ENCODE results near the gene FBRSL1.

GRCh38 chr12:132448463-132448820 lies 41.5 kb upstream of the FBRSL1 start:
- TF ChIP-seq POLR2AphosphoS5 (IDR thresholded peaks at IDR 0.05; ENCODE audit: insufficient read depth, low read depth, low read length) (no peak), POLR2A (IDR thresholded peaks at IDR 0.05; ENCODE audit: low read depth, low read length) (no peak), MYC (IDR thresholded peaks at IDR 0.05; ENCODE audit: low read depth, low read length) (no peak), EZH2 (IDR thresholded peaks at IDR 0.05; ENCODE audit: borderline replicate concordance, low read depth, low read length, severe bottlenecking) (no peak), JUN (IDR thresholded peaks at IDR 0.05; ENCODE audit: borderline replicate concordance, insufficient read depth, insufficient read length, low read depth) (no peak), FOS (IDR thresholded peaks at IDR 0.05; ENCODE audit: borderline replicate concordance, insufficient read depth, low read length) (no peak)
- TF ChIP-seq, protein P1, sequence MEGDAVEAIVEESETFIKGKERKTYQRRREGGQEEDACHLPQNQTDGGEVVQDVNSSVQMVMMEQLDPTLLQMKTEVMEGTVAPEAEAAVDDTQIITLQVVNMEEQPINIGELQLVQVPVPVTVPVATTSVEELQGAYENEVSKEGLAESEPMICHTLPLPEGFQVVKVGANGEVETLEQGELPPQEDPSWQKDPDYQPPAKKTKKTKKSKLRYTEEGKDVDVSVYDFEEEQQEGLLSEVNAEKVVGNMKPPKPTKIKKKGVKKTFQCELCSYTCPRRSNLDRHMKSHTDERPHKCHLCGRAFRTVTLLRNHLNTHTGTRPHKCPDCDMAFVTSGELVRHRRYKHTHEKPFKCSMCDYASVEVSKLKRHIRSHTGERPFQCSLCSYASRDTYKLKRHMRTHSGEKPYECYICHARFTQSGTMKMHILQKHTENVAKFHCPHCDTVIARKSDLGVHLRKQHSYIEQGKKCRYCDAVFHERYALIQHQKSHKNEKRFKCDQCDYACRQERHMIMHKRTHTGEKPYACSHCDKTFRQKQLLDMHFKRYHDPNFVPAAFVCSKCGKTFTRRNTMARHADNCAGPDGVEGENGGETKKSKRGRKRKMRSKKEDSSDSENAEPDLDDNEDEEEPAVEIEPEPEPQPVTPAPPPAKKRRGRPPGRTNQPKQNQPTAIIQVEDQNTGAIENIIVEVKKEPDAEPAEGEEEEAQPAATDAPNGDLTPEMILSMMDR (IDR thresholded peaks at IDR 0.05; ENCODE audit: extremely low read depth in 1 of 2, insufficient read depth in 1 of 2, low read depth in 1 of 2, low read length in 2 of 2): no peak
- TF ChIP-seq, protein P2, sequence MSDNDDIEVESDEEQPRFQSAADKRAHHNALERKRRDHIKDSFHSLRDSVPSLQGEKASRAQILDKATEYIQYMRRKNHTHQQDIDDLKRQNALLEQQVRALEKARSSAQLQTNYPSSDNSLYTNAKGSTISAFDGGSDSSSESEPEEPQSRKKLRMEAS (IDR thresholded peaks at IDR 0.05; ENCODE audit: insufficient read depth, insufficient read length): no peak
